Ovary (tissue), 9 donors: ENCODE results near the gene TEKT3. TPM values are rescaled to one million over a fixed set of nuclear protein-coding genes. Genes with fewer than 3 reads are reported as not detected.
A peak's percentile ranks its signal among the peaks of the same experiment; 100 is the strongest.

Source experiments
- DNase-seq, 5 donors: peaks; one replicate each; pipeline ENCODE4 v3.0.0-alpha.2; 2019 to 2020
- H3K27ac ChIP-seq, 2 donors: fragments of 200-600 bp; one replicate each; pipeline versions ENCODE4 v1.5.1 to v1.8.0; 2019 to 2022
- H3K27me3 ChIP-seq: fragments of 200-600 bp; one replicate; pipeline ENCODE4 v1.8.0; 2022
- H3K36me3 ChIP-seq: fragments of 200-600 bp; sonication (generic); one replicate; pipeline ENCODE4 v1.5.1; 2019
- H3K4me1 ChIP-seq: one replicate; pipeline ENCODE4 v1.8.1; 2013; ENCODE audit warnings: mild to moderate bottlenecking, moderate library complexity; ENCODE audit not compliant: insufficient read depth
- H3K4me3 ChIP-seq: fragments of 200-600 bp; sonication (generic); one replicate; pipeline ENCODE4 v1.5.1; 2017
- H3K9me3 ChIP-seq, 2 donors: fragments of 200-600 bp in 1 of 2; sonication (generic) in 1 of 2; one replicate each; pipeline versions ENCODE4 v1.5.1 to v1.8.1; 2013 to 2019; ENCODE audit warnings: mild to moderate bottlenecking in 1 of 2, moderate library complexity in 1 of 2
- EP300 ChIP-seq: sonication (generic); formaldehyde crosslinking; IDR thresholded peaks from one replicate; pipeline ENCODE4 v1.6.1; 2017; ENCODE audit warnings: antibody characterized with exemption
- POLR2A ChIP-seq: fragments of 450-650 bp; IDR thresholded peaks from one replicate; pipeline ENCODE4 v1.6.1; 2017; ENCODE audit warnings: antibody characterized with exemption, mild to moderate bottlenecking, moderate library complexity
- WGBS, 3 donors: extraction: QIAGEN DNeasy Blood & Tissue Kit in 1 of 3; methylation state at CpG; one replicate each; pipeline versions ENCODE4 v1.1.5 to v1.1.7; 2013 to 2017; 5-methylcytosine and 5-hydroxymethylcytosine counted together
- intact Hi-C, 4 donors: fragments of 100-400 bp; cut with DNase I; formaldehyde crosslinking; loops; one replicate each; pipeline versions ENCODE4 v1.11.0 to v1.15.1; 2022 to 2023
- polyA plus RNA-seq, 2 donors: library from polyadenylated mRNA; stranded (reverse); fragments of 200-250 nt in 1 of 2; fragments of 350-450 nt in 1 of 2; fragmentation: Illumina TruSeq in 1 of 2; extraction: RNeasy Lipid Tissue Mini Kit (QIAGEN cat#74804) in 1 of 2; gene quantifications; one replicate each; pipeline ENCODE4 v1.2.3, GENCODE V29; 2013 to 2014
- total RNA-seq, 7 donors: library from RNA; depleted of rRNA in 2 of 7; stranded (reverse); fragments of >200 nt in 2 of 7; fragmentation: NEBNext Ultra II Directional in 3 of 7; extraction: Animal tissue kit (Norgen Biotek cat#: 25700) in 3 of 7; gene quantifications; one replicate each; pipeline versions ENCODE4 v1.1.0 to v1.2.4, GENCODE V29; 2016 to 2023
- TF ChIP-seq, protein P1 (sequence below), 3 donors: fragments of 450-650 bp in 2 of 3; fragments of 200-600 bp in 1 of 3; IDR thresholded peaks; one replicate each; pipeline versions ENCODE4 v1.5.1 to v1.8.0; 2016 to 2022; ENCODE audit warnings: antibody characterized with exemption in 3 of 3, mild to moderate bottlenecking in 1 of 3
- donor health status: DM: no; HTN: no; CAD: no; lungs with moderate emphysema.
- donor health status: DM: no; HTN: no; CAD: no.
- donor health status: Bipolar disorder and iron deficiency.
- donor health status: DM: yes; HTN: yes; CAD: no.
- donor health status: DM: no; HTN: no; CAD: no.
- donor health status: DM: yes; HTN: yes; CAD: no.

Gene TEKT3
- total and polyA plus RNA-seq, 9 donors = 0.72 to 4.0 (median 1.6) TPM

DNA sequence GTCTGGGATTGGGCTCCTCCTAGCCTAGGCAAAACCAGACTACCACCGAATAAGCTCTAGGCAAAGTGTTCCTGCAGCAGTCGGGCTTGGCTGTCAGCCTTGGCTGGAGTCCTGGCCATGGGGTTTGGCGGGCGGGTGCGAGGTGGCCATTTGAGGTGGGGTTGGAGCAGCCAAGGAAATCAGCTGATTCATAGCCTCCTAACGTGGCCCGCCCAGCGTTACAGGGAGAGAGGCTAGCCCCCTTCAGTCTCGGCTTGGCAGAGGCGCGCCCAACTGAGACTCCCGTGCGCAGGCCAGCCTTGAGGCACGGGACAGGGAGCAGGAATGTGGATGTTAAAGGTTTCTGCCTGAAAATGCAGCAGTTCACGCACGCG lies 78.2 kb downstream of the TEKT3 start:
- peak; percentile 79 to 90 (median 86) for DNase-seq
- Histone ChIP-seq H3K4me3 (peak overlapping the region; percentile 71), H3K27ac (peak overlapping the region; percentile 93 to 94), H3K36me3 (no peaks in the 10 kb centered on the region), H3K27me3 (no peaks in the 10 kb centered on the region), H3K9me3 (no peaks in the 10 kb centered on the region), H3K4me1 (peaks cover 10% of the 10 kb centered on the region)
- 0 to 1% (median 0%) methylated on average over 15 to 17 of the region's 17 CpGs for WGBS, 3 donors
- intact Hi-C loops = loop anchor here in 2 of 4 donors (2.0 to 5.0 kb wide), 4 partner anchors 144 to 239 kb away; no protein-coding TSS in a partner anchor
- TF ChIP-seq EP300 = no peak
- TF ChIP-seq POLR2A = no peak
- TF ChIP-seq, protein P1, sequence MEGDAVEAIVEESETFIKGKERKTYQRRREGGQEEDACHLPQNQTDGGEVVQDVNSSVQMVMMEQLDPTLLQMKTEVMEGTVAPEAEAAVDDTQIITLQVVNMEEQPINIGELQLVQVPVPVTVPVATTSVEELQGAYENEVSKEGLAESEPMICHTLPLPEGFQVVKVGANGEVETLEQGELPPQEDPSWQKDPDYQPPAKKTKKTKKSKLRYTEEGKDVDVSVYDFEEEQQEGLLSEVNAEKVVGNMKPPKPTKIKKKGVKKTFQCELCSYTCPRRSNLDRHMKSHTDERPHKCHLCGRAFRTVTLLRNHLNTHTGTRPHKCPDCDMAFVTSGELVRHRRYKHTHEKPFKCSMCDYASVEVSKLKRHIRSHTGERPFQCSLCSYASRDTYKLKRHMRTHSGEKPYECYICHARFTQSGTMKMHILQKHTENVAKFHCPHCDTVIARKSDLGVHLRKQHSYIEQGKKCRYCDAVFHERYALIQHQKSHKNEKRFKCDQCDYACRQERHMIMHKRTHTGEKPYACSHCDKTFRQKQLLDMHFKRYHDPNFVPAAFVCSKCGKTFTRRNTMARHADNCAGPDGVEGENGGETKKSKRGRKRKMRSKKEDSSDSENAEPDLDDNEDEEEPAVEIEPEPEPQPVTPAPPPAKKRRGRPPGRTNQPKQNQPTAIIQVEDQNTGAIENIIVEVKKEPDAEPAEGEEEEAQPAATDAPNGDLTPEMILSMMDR (IDR thresholded peaks at IDR 0.05) = no peak

DNA sequence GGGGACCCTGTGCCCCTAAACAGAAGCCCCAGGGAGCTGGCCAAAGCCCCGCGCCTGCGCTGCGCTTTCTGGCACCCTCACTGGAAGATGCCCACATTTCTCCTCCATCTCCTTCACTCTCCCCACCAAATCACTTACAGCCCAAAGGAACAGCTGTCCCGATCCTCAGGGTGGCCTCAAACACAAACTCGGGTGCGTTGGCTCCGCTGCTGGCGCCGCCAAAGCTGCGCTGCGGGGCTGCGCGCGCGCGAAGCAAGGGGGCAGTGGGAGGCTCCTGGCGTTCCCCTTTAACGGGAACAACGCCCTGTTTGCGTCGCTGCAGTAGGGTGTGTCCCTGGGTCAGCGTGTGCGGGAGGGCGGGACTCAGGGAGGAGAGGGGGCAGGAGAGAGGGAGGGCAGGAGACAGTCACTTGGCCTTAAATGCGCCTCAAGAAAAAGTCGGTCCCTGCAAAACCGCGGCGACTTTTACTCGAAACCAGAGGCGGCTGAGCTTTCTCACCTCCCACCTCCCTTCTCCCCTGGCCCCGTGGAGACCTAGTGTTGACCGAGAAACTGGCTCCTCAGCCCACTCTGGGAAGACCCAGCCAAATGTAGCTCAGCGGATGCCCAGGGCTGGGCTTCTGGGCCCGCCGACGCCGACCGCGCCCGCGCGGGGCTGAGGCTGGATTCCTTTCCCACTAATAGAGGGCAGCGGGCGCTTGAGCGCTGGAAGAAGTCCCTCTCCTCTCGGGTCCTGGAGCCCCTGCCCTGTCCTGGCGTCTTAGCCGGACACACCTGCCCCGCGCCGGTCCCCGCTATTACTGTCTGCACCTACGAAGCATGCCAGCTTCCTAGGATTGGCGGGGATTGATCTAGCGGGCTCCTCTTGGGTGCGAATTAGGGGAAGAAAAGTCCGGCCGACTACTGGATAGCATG lies 78.8 kb downstream of the TEKT3 start:
- peak; percentile 86 to 91 (median 90) for DNase-seq
- no peaks in the 10 kb centered on the region for H3K9me3 ChIP-seq
- peaks cover 15% of the 10 kb centered on the region for H3K4me1 ChIP-seq
- 0% methylated on average over 59 to 60 of the region's 60 CpGs for WGBS, 3 donors
- TF ChIP-seq EP300 = peak; percentile 25
- TF ChIP-seq, protein P1 (IDR thresholded peaks at IDR 0.05) = peak in 1 of 3 donors; percentile 41
- TF ChIP-seq POLR2A = peak; percentile 82
- no peaks in the 10 kb centered on the region for H3K36me3 ChIP-seq
- peak overlapping the region; percentile 71 for H3K4me3 ChIP-seq
- H3K27me3 ChIP-seq = no peaks in the 10 kb centered on the region
- intact Hi-C loops = loop anchor here in 2 of 4 donors (2.0 to 5.0 kb wide), 4 partner anchors 145 to 240 kb away; no protein-coding TSS in a partner anchor
- H3K27ac ChIP-seq = peak overlapping the region; percentile 93 to 94

DNA sequence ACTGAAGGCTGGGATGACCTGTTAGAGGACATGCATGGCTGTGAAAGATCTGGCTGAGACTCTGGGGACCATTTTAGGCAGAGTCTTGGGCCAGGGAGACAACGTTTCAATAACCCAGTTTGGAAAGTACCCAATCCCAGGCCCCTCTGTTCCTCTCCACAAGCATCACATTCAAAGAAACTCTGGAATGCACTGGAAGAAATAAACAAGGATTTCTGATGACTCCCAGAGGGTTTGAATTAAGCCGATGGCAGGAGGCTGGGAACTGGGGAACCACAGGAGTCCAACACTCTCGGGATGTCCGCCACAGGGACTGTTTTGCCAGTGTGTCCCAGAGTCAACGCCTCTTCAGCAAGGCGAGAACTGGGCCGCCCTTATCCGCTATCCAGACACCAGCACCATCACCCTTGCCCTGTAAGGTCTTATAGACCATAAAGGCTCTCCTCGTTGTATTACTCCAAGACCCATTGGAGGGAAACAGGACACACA lies 79.6 kb downstream of the TEKT3 start:
- DNase-seq = peak in 2 of 5 donors; percentile 41 to 43
- Histone ChIP-seq H3K4me1 (peaks cover 19% of the 10 kb centered on the region), H3K27me3 (no peaks in the 10 kb centered on the region), H3K4me3 (peak overlapping the region; percentile 71), H3K36me3 (no peaks in the 10 kb centered on the region), H3K9me3 (no peaks in the 10 kb centered on the region), H3K27ac (peak overlapping the region; percentile 93 to 94)
- intact Hi-C loops = loop anchor here in 3 of 4 donors (1.0 to 5.0 kb wide), 6 partner anchors 145 to 241 kb away; no protein-coding TSS in a partner anchor
- TF ChIP-seq POLR2A (no peak), EP300 (no peak)
- TF ChIP-seq, protein P1 (IDR thresholded peaks at IDR 0.05) = no peak
- WGBS, 3 donors = 2 to 4% (median 4%) methylated on average over 9 of the region's 9 CpGs

DNA sequence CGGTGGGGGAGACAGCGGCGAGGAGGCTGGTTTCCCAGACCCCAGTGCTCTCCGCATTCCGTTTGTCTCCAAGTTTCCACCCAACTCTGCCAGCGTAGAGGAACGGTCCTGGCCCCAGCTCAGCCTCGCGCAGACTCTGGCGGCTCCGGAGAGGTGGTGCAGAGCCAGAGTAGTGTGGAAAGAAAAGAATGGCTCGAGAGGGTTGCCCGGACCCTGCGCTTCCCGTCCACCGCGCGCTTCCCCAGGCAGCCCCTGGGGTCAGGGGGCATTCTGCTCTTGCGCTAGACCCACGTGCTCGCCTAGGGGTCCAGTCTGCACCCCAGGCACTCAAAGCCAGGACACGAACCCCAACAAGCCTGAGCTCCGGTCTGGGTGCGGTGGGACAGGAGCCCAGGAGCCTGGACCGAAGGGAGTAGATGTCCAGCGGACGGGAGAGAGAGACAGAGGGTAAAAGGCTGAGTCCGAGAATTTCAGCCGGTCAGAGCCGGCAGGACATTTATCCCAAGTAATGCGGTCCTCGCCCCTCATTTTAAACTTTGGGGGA lies 80.1 kb downstream of the TEKT3 start:
- peaks cover 21% of the 10 kb centered on the region for H3K4me1 ChIP-seq
- 0 to 1% (median 1%) methylated on average over 29 to 32 of the region's 32 CpGs for WGBS, 3 donors
- H3K4me3 ChIP-seq = peak overlapping the region; percentile 71
- no peaks in the 10 kb centered on the region for H3K27me3 ChIP-seq
- intact Hi-C loops = loop anchor here in 3 of 4 donors (1.0 to 5.0 kb wide), 5 partner anchors 146 to 241 kb away; no protein-coding TSS in a partner anchor
- no peaks in the 10 kb centered on the region for H3K9me3 ChIP-seq
- DNase-seq = peak in 4 of 5 donors; percentile 59 to 76 (median 64)
- TF ChIP-seq, protein P1 (IDR thresholded peaks at IDR 0.05) = no peak
- TF ChIP-seq POLR2A (no peak), EP300 (no peak)
- H3K27ac ChIP-seq = peak overlapping the region; percentile 93 to 94
- no peaks in the 10 kb centered on the region for H3K36me3 ChIP-seq
